Esophagus muscularis mucosa (tissue), 4 donors: ENCODE measurements around the gene EPAS1. TPM values are rescaled to one million over a fixed set of nuclear protein-coding genes. Genes with fewer than 3 reads are reported as not detected.

ENCODE experiments used
- DNase-seq: peaks from one replicate; pipeline ENCODE4 v3.0.0-alpha.2; 2017; ENCODE audit errors: extremely low spot score
- H3K27ac ChIP-seq, 4 donors: fragments of 200-600 bp; sonication (generic); replicated peaks in 1 of 4; 1 replicate in 3 of 4; 2 replicates in 1 of 4; pipeline ENCODE4 v1.5.1; 2016 to 2019; ENCODE audit warnings: mild to moderate bottlenecking in 1 of 4
- H3K27me3 ChIP-seq, 4 donors: fragments of 200-600 bp; sonication (generic); one replicate each; pipeline versions ENCODE4 v1.5.1 to v1.6.0; 2016 to 2019
- H3K36me3 ChIP-seq, 4 donors: fragments of 200-600 bp; sonication (generic); one replicate each; pipeline ENCODE4 v1.5.1; 2016 to 2019
- H3K4me1 ChIP-seq, 4 donors: fragments of 200-600 bp; sonication (generic); one replicate each; pipeline ENCODE4 v1.5.1; 2016 to 2019
- H3K4me3 ChIP-seq, 4 donors: fragments of 200-600 bp; sonication (generic); 1 replicate in 2 of 4; 2 replicates in 2 of 4; pipeline ENCODE4 v1.5.1; 2016 to 2019; ENCODE audit warnings: mild to moderate bottlenecking in 4 of 4, moderate library complexity in 1 of 4
- H3K9me3 ChIP-seq, 4 donors: fragments of 200-600 bp; sonication (generic); 1 replicate in 3 of 4; 2 replicates in 1 of 4; pipeline ENCODE4 v1.5.1; 2016 to 2019
- EP300 ChIP-seq: sonication (generic); formaldehyde crosslinking; IDR thresholded peaks from one replicate; pipeline ENCODE4 v1.6.1; 2017; ENCODE audit warnings: antibody characterized with exemption
- POLR2A ChIP-seq: fragments of 450-650 bp; IDR thresholded peaks from one replicate; pipeline ENCODE4 v1.6.1; 2017; ENCODE audit warnings: antibody characterized with exemption, moderate library complexity, mild to moderate bottlenecking, low read depth
- POLR2AphosphoS5 ChIP-seq, 2 donors: sonication (generic); formaldehyde crosslinking; IDR thresholded peaks; one replicate each; pipeline ENCODE4 v1.6.1; 2017; ENCODE audit warnings: antibody characterized with exemption in 2 of 2
- WGBS: methylation state at CpG from one replicate; pipeline ENCODE4 v1.1.5; 2018; 5-methylcytosine and 5-hydroxymethylcytosine counted together
- intact Hi-C: fragments of 100-400 bp; cut with DNase I; formaldehyde crosslinking; loops from one replicate; pipeline ENCODE4 v1.15.1; 2023
- total RNA-seq, 4 donors: library from RNA; depleted of rRNA; stranded (reverse); fragments of >200 nt; gene quantifications; one replicate each; pipeline versions ENCODE4 v1.1.0 to v1.2.1, GENCODE V29; 2016
- TF ChIP-seq, protein P1 (sequence below), 3 experiments: fragments of 200-600 bp in 2 of 3; fragments of 450-650 bp in 1 of 3; sonication (generic) in 2 of 3; IDR thresholded peaks; one replicate each; pipeline ENCODE4 v1.5.1; 2017 to 2019; ENCODE audit warnings: antibody characterized with exemption in 3 of 3, mild to moderate bottlenecking in 2 of 3, moderate library complexity in 1 of 3

The EPAS1 gene
- total RNA-seq, 4 donors from 2014 or later: 113 to 225 (median 183) TPM

DNA sequence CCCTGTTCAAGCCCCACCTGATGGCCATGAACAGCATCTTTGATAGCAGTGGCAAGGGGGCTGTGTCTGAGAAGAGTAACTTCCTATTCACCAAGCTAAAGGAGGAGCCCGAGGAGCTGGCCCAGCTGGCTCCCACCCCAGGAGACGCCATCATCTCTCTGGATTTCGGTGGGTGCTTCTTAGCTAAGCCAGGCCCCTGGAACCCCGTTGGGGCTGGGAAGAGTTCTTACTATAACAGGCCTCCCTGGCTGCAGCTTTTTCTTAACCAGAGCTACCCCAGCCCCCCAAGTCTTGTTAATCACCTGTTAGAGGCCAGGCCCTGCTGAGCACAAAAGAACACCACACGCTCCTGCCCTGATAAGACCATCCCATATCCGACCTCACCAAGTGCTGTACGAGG is 79.4 kb downstream of the EPAS1 start:
- peak overlapping the region in 1 of 4 donors; percentile 34 for H3K27ac ChIP-seq
- intact Hi-C loops: no loop called here
- 85% methylated on average over 7 of the region's 7 CpGs for WGBS

DNA sequence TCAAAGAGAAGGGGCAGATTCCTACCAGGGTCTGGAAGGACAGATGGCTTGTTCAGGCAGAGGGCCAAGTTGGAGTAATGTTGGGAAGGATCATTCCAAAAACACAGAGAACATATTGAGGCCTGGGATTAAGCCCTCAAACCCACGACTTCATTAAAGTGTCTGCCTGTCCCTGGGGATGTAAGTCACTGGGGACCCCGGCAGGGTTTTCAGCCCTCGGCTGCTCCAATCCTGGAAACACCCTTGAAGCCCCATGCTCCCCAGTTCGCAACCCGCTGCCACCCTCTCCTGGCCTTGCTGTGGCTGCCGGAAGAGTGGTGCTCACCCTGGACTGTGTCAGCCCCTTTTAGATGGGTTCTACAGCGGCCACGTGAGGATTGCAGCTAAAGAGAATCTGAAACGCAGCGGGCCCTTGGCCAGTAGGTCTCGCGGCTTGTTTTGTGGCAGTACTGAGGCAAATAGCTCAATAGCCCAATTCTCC is 79.9 kb downstream of the EPAS1 start:
- H3K9me3 ChIP-seq: no peaks in the 10 kb centered on the region
- TF ChIP-seq EP300 (no peak), POLR2AphosphoS5 (IDR thresholded peaks at IDR 0.05) (no peak), POLR2A (no peak)
- TF ChIP-seq, protein P1, sequence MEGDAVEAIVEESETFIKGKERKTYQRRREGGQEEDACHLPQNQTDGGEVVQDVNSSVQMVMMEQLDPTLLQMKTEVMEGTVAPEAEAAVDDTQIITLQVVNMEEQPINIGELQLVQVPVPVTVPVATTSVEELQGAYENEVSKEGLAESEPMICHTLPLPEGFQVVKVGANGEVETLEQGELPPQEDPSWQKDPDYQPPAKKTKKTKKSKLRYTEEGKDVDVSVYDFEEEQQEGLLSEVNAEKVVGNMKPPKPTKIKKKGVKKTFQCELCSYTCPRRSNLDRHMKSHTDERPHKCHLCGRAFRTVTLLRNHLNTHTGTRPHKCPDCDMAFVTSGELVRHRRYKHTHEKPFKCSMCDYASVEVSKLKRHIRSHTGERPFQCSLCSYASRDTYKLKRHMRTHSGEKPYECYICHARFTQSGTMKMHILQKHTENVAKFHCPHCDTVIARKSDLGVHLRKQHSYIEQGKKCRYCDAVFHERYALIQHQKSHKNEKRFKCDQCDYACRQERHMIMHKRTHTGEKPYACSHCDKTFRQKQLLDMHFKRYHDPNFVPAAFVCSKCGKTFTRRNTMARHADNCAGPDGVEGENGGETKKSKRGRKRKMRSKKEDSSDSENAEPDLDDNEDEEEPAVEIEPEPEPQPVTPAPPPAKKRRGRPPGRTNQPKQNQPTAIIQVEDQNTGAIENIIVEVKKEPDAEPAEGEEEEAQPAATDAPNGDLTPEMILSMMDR (IDR thresholded peaks at IDR 0.05): no peak
- H3K36me3 ChIP-seq: peaks cover 9 to 100% (median 59%) of the 10 kb centered on the region in 4 donors
- no peak overlapping the region for H3K4me3 ChIP-seq
- no peaks in the 10 kb centered on the region for H3K27me3 ChIP-seq
- H3K27ac ChIP-seq: peak overlapping the region in 3 of 4 donors; percentile 28 to 37 (median 34)
- intact Hi-C loops: no loop called here
- H3K4me1 ChIP-seq: peaks cover 14 to 48% (median 38%) of the 10 kb centered on the region in 4 donors
- no peak for DNase-seq
- WGBS: 81% methylated on average over 8 of the region's 12 CpGs

More for the DNA sequence above, 79.4 kb downstream of the EPAS1 start:
- Histone ChIP-seq H3K36me3 (peaks cover 15 to 100% (median 59%) of the 10 kb centered on the region in 4 donors), H3K27me3 (no peaks in the 10 kb centered on the region), H3K4me1 (peaks cover 14 to 48% (median 38%) of the 10 kb centered on the region in 4 donors), H3K9me3 (no peaks in the 10 kb centered on the region), H3K4me3 (no peak overlapping the region)
- TF ChIP-seq EP300 (no peak), POLR2A (no peak), POLR2AphosphoS5 (IDR thresholded peaks at IDR 0.05) (no peak)
- TF ChIP-seq, protein P1 (IDR thresholded peaks at IDR 0.05): no peak
- no peak for DNase-seq

DNA sequence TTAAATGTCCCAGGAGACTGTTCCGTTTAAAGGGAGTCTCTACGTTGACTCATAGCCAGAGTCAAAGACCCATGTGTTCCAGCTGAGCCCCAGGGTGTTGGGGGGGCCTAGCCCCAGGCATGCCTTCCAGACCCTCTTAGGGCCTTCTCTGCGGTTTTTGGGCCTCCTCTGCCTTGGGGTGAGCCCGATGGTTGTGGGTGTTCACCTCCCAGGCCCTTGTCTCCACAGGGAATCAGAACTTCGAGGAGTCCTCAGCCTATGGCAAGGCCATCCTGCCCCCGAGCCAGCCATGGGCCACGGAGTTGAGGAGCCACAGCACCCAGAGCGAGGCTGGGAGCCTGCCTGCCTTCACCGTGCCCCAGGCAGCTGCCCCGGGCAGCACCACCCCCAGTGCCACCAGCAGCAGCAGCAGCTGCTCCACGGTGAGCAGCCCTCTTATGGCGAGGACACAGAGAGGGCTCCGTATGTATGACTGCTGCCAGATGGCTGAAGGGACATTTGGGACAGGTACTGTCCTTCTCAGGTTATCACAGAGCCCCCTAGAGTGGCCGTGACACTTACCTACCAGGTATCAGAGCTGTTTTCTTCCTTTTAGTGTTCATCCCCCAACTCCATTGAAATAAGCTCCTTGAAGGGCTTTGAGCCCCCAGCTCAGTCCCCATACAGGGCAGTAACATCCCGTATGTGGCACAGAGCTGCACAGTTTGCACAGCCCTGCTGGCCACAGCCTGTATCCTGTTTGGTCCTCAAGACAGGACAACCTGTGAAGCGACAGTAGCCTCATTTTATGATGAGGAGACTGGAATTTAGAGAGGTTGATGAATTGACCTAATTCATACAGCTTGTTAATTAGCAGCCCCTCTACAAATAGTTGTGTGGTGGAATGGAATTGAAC is 80.7 kb downstream of the EPAS1 start:
- TF ChIP-seq, protein P1 (IDR thresholded peaks at IDR 0.05): no peak
- TF ChIP-seq EP300 (no peak), POLR2AphosphoS5 (IDR thresholded peaks at IDR 0.05) (no peak), POLR2A (no peak)
- H3K9me3 ChIP-seq: no peaks in the 10 kb centered on the region
- intact Hi-C loops: no loop called here
- H3K4me1 ChIP-seq: peaks cover 14 to 48% (median 38%) of the 10 kb centered on the region in 4 donors
- WGBS: 97% methylated on average over 13 of the region's 16 CpGs
- no peaks in the 10 kb centered on the region for H3K27me3 ChIP-seq
- no peak for DNase-seq
- peaks cover 11 to 100% (median 61%) of the 10 kb centered on the region in 4 donors for H3K36me3 ChIP-seq
- H3K4me3 ChIP-seq: no peak overlapping the region
- H3K27ac ChIP-seq: peak overlapping the region in 3 of 4 donors; percentile 28 to 41 (median 37)

DNA sequence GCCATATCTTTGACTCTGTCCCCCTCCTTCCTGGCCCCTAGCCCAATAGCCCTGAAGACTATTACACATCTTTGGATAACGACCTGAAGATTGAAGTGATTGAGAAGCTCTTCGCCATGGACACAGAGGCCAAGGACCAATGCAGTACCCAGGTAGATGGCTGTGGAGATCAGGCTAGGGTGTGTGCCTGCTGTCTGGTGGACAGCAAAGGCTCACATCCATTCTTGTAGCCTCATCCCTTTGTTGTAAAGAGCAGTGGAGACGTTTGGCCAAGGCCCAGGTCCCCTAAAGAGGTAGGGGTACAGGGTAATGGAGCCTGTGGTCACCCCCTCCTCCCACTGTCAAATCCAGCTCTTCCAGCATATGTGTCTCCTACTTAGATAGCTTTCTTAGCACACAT is 81.4 kb downstream of the EPAS1 start:
- TF ChIP-seq POLR2A (no peak), POLR2AphosphoS5 (IDR thresholded peaks at IDR 0.05) (no peak)
- Histone ChIP-seq H3K27ac (peak overlapping the region in 2 of 4 donors; percentile 4 to 41), H3K4me1 (peaks cover 14 to 48% (median 38%) of the 10 kb centered on the region in 4 donors), H3K36me3 (peaks cover 11 to 100% (median 62%) of the 10 kb centered on the region in 4 donors), H3K27me3 (no peaks in the 10 kb centered on the region), H3K9me3 (no peaks in the 10 kb centered on the region), H3K4me3 (no peak overlapping the region)
- DNase-seq: no peak
- WGBS: 69% methylated on average over 3 of the region's 3 CpGs
- intact Hi-C loops: no loop called here
